H1 (cell line): ENCODE data around the gene TRMT61A. TPM values are rescaled to one million over a fixed set of nuclear protein-coding genes. Genes with fewer than 3 reads are reported as not detected.

ENCODE experiments used
- BACH1 ChIP-seq: IDR thresholded peaks from 2 replicates; pipeline ENCODE4 v1.6.1; 2012; ENCODE audit warnings: low read length, improper control_type of control experiment
- BCL11A ChIP-seq, 2 experiments: IDR thresholded peaks; one replicate each; pipeline ENCODE4 v1.6.1; 2011; ENCODE audit warnings: low read depth in 2 of 2, low read length in 2 of 2, mild to moderate bottlenecking in 2 of 2
- CBX5 ChIP-seq: fragments of 300-800, 300-1000 bp; sonication (generic); IDR thresholded peaks from 2 replicates; pipeline ENCODE4 v1.7.1; 2016; ENCODE audit warnings: antibody characterized with exemption, low read length, low read depth
- EGR1 ChIP-seq: IDR thresholded peaks from 2 replicates; pipeline ENCODE4 v1.6.1; 2011; ENCODE audit warnings: low read depth, low read length, borderline replicate concordance
- EZH2 ChIP-seq: fragments of 200-600 bp; sonication (generic); IDR thresholded peaks from 2 replicates; pipeline ENCODE4 v1.7.1; 2012; ENCODE audit warnings: low read depth, mild to moderate bottlenecking, moderate library complexity, low read length, inconsistent platforms; ENCODE audit not compliant: severe bottlenecking
- KDM1A ChIP-seq: fragments of 200-600, 300-600 bp; sonication (generic); IDR thresholded peaks from 2 replicates; pipeline ENCODE4 v1.7.1; 2016; ENCODE audit warnings: mild to moderate bottlenecking, low read length, borderline replicate concordance
- POLR2A ChIP-seq, 2 experiments: IDR thresholded peaks; 1 replicate in 1 of 2; 2 replicates in 1 of 2; pipeline ENCODE4 v1.6.1; 2011; ENCODE audit warnings: low read depth in 2 of 2, low read length in 2 of 2, mild to moderate bottlenecking in 2 of 2; ENCODE audit errors: control extremely low read depth in 1 of 2
- POU5F1 ChIP-seq: IDR thresholded peaks from 2 replicates; pipeline ENCODE4 v1.6.1; 2011; ENCODE audit warnings: low read depth, mild to moderate bottlenecking, low read length, moderate library complexity
- RAD21 ChIP-seq, 2 experiments: IDR thresholded peaks in 1 of 2; conservative IDR thresholded peaks in 1 of 2; 2 replicates each; pipeline ENCODE4 v1.6.1; 2011; ENCODE audit warnings: low read depth in 2 of 2, low read length in 2 of 2, improper control_type of control experiment in 1 of 2, inconsistent platforms in 1 of 2, mild to moderate bottlenecking in 1 of 2, moderate library complexity in 1 of 2
- RNF2 ChIP-seq: fragments of 200-900, 300-1000 bp; sonication (generic); IDR thresholded peaks from 2 replicates; pipeline ENCODE4 v1.7.1; 2016; ENCODE audit warnings: borderline replicate concordance, low read depth, mild to moderate bottlenecking, antibody characterized with exemption, low read length; ENCODE audit not compliant: poor library complexity, severe bottlenecking; ENCODE audit errors: missing control alignments
- SP1 ChIP-seq: IDR thresholded peaks from 2 replicates; pipeline ENCODE4 v1.6.1; 2011; ENCODE audit warnings: low read depth, low read length
- TAF1 ChIP-seq: IDR thresholded peaks from 2 replicates; pipeline ENCODE4 v1.6.1; 2011; ENCODE audit warnings: mild to moderate bottlenecking, low read depth, low read length
- polyA plus RNA-seq, 7 experiments: library from polyadenylated mRNA; depleted of rRNA in 3 of 7; stranded (reverse) in 5 of 7; unstranded in 2 of 7; fragments of >200 nt in 5 of 7; fragments of 200-250 nt in 2 of 7; gene quantifications; 1 replicate in 5 of 7; 2 replicates in 1 of 7; 4 replicates in 1 of 7; pipeline versions ENCODE4 v1.2.1 to v1.2.3, GENCODE V29; 2011 to 2013; ENCODE audit warnings: missing spikeins in 2 of 7, mixed read lengths in 2 of 7
- total RNA-seq: library from RNA; stranded (reverse); fragmentation: NEBNext Ultra II Directional; extraction: Animal tissue kit (Norgen Biotek cat#: 25700); gene quantifications from 2 replicates; pipeline ENCODE4 v1.2.1, GENCODE V29; 2021
- TF ChIP-seq, protein P1 (sequence below), 3 experiments: IDR thresholded peaks; 1 replicate in 2 of 3; 2 replicates in 1 of 3; pipeline versions ENCODE4 v1.5.1 to v1.6.1; 2011; ENCODE audit warnings: low read length in 3 of 3, mild to moderate bottlenecking in 3 of 3, inconsistent platforms in 2 of 3, low read depth in 1 of 3, moderate library complexity in 1 of 3; ENCODE audit not compliant: insufficient read depth in 1 of 3; ENCODE audit errors: control extremely low read depth in 1 of 3
- TF ChIP-seq, protein P2 (sequence below): IDR thresholded peaks from 2 replicates; pipeline ENCODE4 v1.6.1; 2011; ENCODE audit warnings: low read length, improper control_type of control experiment

TRMT61A gene
- total and polyA plus RNA-seq, 2 of the 8 experiments (the other 6 are each of a cell fraction or from before 2014, with no cell fraction given): 15.8 to 19.0 TPM

DNA sequence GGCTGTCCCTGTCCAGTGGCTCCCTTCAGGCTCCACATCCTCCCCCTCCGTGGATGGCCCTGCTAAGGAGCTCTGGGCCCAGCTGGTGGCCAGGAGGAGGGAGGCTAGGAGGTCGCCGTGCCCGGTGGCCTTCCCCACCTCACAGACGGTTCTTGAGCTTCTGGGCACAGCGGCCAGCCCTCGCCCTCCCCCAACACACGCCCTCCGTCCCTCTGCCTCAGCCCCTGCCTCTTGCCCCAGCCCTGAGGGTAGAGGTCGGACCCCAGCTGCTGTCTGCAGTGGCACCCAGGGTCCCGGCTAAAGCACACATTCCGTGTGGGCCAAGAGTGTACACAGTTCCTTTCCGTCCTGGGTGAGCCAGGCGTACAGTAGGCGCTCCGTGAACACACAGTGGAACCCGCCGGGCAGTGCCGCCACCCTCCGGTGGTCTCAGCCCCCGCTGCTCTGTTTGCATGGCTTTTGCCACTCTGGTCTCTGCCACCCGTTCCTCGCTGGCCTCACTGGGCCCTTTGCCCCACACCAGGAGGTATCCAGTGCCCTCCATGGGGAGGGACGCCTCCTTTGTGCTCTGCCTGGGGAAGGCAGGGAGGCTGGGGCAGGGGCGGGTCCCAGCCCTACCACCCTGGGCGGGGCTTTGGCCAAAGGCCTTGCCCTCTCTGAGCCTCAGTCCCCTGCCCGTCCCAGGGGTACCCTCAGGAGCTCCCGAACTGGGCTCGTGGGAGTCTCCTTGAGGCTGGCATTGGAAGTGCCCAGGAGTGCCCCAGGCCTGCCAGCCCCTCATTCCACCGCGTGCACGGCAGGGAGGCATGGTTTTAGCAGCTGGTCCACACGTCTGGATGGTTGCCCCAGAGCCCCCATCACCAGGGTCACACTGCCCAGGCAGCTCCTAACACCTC, 13.0 kb downstream of the TRMT61A start (continued):
- TF ChIP-seq, protein P1, sequence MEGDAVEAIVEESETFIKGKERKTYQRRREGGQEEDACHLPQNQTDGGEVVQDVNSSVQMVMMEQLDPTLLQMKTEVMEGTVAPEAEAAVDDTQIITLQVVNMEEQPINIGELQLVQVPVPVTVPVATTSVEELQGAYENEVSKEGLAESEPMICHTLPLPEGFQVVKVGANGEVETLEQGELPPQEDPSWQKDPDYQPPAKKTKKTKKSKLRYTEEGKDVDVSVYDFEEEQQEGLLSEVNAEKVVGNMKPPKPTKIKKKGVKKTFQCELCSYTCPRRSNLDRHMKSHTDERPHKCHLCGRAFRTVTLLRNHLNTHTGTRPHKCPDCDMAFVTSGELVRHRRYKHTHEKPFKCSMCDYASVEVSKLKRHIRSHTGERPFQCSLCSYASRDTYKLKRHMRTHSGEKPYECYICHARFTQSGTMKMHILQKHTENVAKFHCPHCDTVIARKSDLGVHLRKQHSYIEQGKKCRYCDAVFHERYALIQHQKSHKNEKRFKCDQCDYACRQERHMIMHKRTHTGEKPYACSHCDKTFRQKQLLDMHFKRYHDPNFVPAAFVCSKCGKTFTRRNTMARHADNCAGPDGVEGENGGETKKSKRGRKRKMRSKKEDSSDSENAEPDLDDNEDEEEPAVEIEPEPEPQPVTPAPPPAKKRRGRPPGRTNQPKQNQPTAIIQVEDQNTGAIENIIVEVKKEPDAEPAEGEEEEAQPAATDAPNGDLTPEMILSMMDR (IDR thresholded peaks at IDR 0.05; ENCODE audit: control extremely low read depth in 1 of 3, insufficient read depth in 1 of 3, low read depth in 1 of 3, low read length in 3 of 3): peak in 1 of 3 experiments; percentile 33; a peak in 2 of 4 replicates
- no peak for TF ChIP-seq EGR1
- TF ChIP-seq RNF2: no peak
- TF ChIP-seq POLR2A (IDR thresholded peaks at IDR 0.05; ENCODE audit: control extremely low read depth in 1 of 2, low read depth in 2 of 2, low read length in 2 of 2): no peak
- no peak for TF ChIP-seq KDM1A
- no peak for TF ChIP-seq EZH2
- TF ChIP-seq CBX5: no peak
- TF ChIP-seq TAF1: peak; percentile 50; the same call in 1 of the 2 replicates
- TF ChIP-seq, protein P2, sequence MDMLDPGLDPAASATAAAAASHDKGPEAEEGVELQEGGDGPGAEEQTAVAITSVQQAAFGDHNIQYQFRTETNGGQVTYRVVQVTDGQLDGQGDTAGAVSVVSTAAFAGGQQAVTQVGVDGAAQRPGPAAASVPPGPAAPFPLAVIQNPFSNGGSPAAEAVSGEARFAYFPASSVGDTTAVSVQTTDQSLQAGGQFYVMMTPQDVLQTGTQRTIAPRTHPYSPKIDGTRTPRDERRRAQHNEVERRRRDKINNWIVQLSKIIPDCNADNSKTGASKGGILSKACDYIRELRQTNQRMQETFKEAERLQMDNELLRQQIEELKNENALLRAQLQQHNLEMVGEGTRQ: no peak
- TF ChIP-seq BACH1: no peak
- TF ChIP-seq RAD21 (IDR thresholded peaks at IDR 0.05 in 1 of 2, conservative IDR thresholded peaks at IDR 0.05 in 1 of 2; ENCODE audit: low read depth in 2 of 2, low read length in 2 of 2): peak; percentile 13 to 21; a peak in 2 of 4 replicates
- no peak for TF ChIP-seq SP1
- TF ChIP-seq POU5F1: no peak
- TF ChIP-seq BCL11A (IDR thresholded peaks at IDR 0.05; ENCODE audit: low read depth in 2 of 2, low read length in 2 of 2): no peak
